GM15510 (cell line): ENCODE measurements around the gene IQCC.

ENCODE experiments used
- POLR2A ChIP-seq: IDR thresholded peaks from 3 replicates; pipeline ENCODE4 v1.6.1; 2011; ENCODE audit warnings: borderline replicate concordance; ENCODE audit not compliant: insufficient read length; ENCODE audit errors: extremely low read depth

Gene IQCC

DNA sequence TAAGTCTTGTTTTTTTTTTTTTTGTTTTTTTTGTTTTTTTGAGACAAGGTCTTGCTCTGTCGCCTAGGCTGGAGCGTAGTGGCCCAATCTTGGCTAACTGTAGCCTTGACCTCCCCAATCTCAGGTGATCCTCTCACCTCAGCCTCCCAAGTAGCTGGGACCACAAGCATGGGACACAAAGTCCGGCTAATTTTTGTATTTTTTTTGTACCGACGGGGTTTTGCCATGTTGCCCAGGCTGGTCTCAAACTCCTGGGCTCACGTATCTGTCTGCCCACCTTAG, 51.7 kb downstream of the IQCC start:
- no peak for TF ChIP-seq POLR2A
